Common myeloid progenitor, CD34-positive (primary cell): ENCODE results near the gene SLC6A7. TPM values are rescaled to one million over a fixed set of nuclear protein-coding genes. Genes with fewer than 3 reads are reported as not detected.
A peak's percentile ranks its signal among the peaks of the same experiment; 100 is the strongest.

Source experiments
- CTCF ChIA-PET: fragments of 350-600 bp; sonication (Branson Sonifier 250); formaldehyde crosslinking; loops from one replicate; lab custom pipeline; 2021; ENCODE audit warnings: antibody characterized with exemption; lab: Charles Lee
- POLR2A ChIA-PET: fragments of 350-600 bp; sonication (Branson Sonifier 250); formaldehyde crosslinking; loops from one replicate; lab custom pipeline; 2021; ENCODE audit warnings: antibody characterized with exemption; lab: Charles Lee
- DNase-seq, 3 donors: peaks; one replicate each; pipeline versions ENCODE4 v3.0.0 to v3.0.0-alpha.2; 2013
- H3K27ac ChIP-seq, 2 experiments: 1 replicate in 1 of 2; 2 replicates in 1 of 2; pipeline ENCODE4 v1.7.0; 2013; ENCODE audit warnings: inconsistent platforms in 2 of 2, low read length in 2 of 2, mild to moderate bottlenecking in 2 of 2, low read depth in 1 of 2, moderate library complexity in 1 of 2; ENCODE audit not compliant: severe bottlenecking in 2 of 2, insufficient read depth in 1 of 2, poor library complexity in 1 of 2
- H3K27me3 ChIP-seq, 5 experiments: replicated peaks in 2 of 5; 1 replicate in 3 of 5; 2 replicates in 2 of 5; pipeline versions ENCODE4 v1.6.1 to v1.7.0; 2013; ENCODE audit warnings: low read length in 4 of 5, mild to moderate bottlenecking in 2 of 5, moderate library complexity in 2 of 5, inconsistent platforms in 1 of 5; ENCODE audit not compliant: insufficient read depth in 5 of 5, control insufficient read depth in 4 of 5
- H3K36me3 ChIP-seq, 4 experiments: 1 replicate in 2 of 4; 2 replicates in 2 of 4; pipeline versions ENCODE4 v1.6.1 to v1.7.0; 2013; ENCODE audit warnings: low read length in 3 of 4, control low read depth in 1 of 4, mild to moderate bottlenecking in 1 of 4; ENCODE audit not compliant: control insufficient read depth in 4 of 4, insufficient read depth in 4 of 4
- H3K4me1 ChIP-seq, 4 experiments: 1 replicate in 3 of 4; 2 replicates in 1 of 4; pipeline versions ENCODE4 v1.6.1 to v1.7.1; 2013; ENCODE audit warnings: low read length in 3 of 4, mild to moderate bottlenecking in 3 of 4, control low read depth in 1 of 4, inconsistent platforms in 1 of 4, moderate library complexity in 1 of 4; ENCODE audit not compliant: control insufficient read depth in 4 of 4, insufficient read depth in 4 of 4; ENCODE audit errors: control extremely low read depth in 1 of 4
- H3K4me3 ChIP-seq, 7 experiments: 1 replicate in 4 of 7; 2 replicates in 3 of 7; pipeline versions ENCODE4 v1.5.1 to v1.7.0; 2013; ENCODE audit warnings: mild to moderate bottlenecking in 7 of 7, low read length in 6 of 7, moderate library complexity in 6 of 7, inconsistent platforms in 2 of 7, low read depth in 2 of 7, control low read depth in 1 of 7; ENCODE audit not compliant: insufficient read depth in 4 of 7, control insufficient read depth in 1 of 7; ENCODE audit errors: extremely low read depth in 1 of 7
- H3K9me3 ChIP-seq, 5 experiments: 1 replicate in 4 of 5; 2 replicates in 1 of 5; pipeline versions ENCODE4 v1.6.1 to v1.7.1; 2013; ENCODE audit warnings: low read length in 4 of 5, mild to moderate bottlenecking in 2 of 5, inconsistent platforms in 1 of 5, low read depth in 1 of 5, moderate library complexity in 1 of 5; ENCODE audit not compliant: control insufficient read depth in 4 of 5, insufficient read depth in 2 of 5; ENCODE audit errors: control extremely low read depth in 1 of 5
- WGBS: methylation state at CpG from one replicate; pipeline ENCODE4 v1.1.5; 2013; ENCODE audit not compliant: insufficient coverage; 5-methylcytosine and 5-hydroxymethylcytosine counted together
- polyA plus RNA-seq: library from polyadenylated mRNA; unstranded; fragments of 120-200 nt; gene quantifications from one replicate; pipeline ENCODE4 v1.2.1, GENCODE V29; 2013

Gene SLC6A7
- polyA plus RNA-seq: not detected

GRCh38 chr5:150189728-150190502 lies at the start of gene SLC6A7:
SLC6A7 (plus strand) TSS chr5:150190062; CDS start chr5:150190328, 266 bp downstream.
- ChIA-PET CTCF (interaction anchor here (0.7 to 1.3 kb wide), 4 partner anchors 11 to 29 kb away, joined by 3 to 5 read pairs (median 4); no protein-coding TSS in a partner anchor), POLR2A (no interaction called here)
- H3K27ac ChIP-seq: no peak within 1 kb of the TSS
- H3K9me3 ChIP-seq: no peaks in the 10 kb centered on the region
- peaks cover 0 to 7% (median 2%) of the 10 kb centered on the region in 4 experiments for H3K4me1 ChIP-seq
- H3K4me3 ChIP-seq: peak within 1 kb of the TSS in 1 of 7 experiments; percentile 32
- DNase-seq: no peak
- peaks cover 0 to 53% (median 34%) of the 10 kb centered on the region in 5 experiments for H3K27me3 ChIP-seq
- WGBS: 7% methylated on average over 37 of the region's 58 CpGs
- no peaks in the 10 kb centered on the region for H3K36me3 ChIP-seq

- no peak overlapping the region for H3K4me3 ChIP-seq
- POLR2A ChIA-PET: no interaction called here
- H3K9me3 ChIP-seq: no peaks in the 10 kb centered on the region
- H3K4me1 ChIP-seq: peaks cover 0 to 37% (median 12%) of the 10 kb centered on the region in 4 experiments
- no peak for DNase-seq
- H3K36me3 ChIP-seq: no peaks in the 10 kb centered on the region
- H3K27ac ChIP-seq: no peak overlapping the region
- H3K27me3 ChIP-seq: no peaks in the 10 kb centered on the region
- 90% methylated on average over 8 of the region's 11 CpGs for WGBS
- CTCF ChIA-PET: interaction anchor here (1.3 to 1.5 kb wide), 3 partner anchors 10 to 15 kb away, joined by 3 to 8 read pairs (median 4); no protein-coding TSS in a partner anchor
These were observed 49.0 kb upstream of the SLC6A7 start for GRCh38 chr5:150140830-150141229.

GRCh38 chr5:150141544-150142184 lies 48.2 kb upstream of the SLC6A7 start:
- Histone ChIP-seq H3K4me1 (peaks cover 0 to 38% (median 12%) of the 10 kb centered on the region in 4 experiments), H3K4me3 (no peak overlapping the region), H3K9me3 (no peaks in the 10 kb centered on the region), H3K27ac (no peak overlapping the region), H3K36me3 (no peaks in the 10 kb centered on the region), H3K27me3 (no peaks in the 10 kb centered on the region)
- CTCF ChIA-PET: interaction anchor here (1.0 to 1.3 kb wide), 3 partner anchors 13 to 58 kb away, joined by 3 to 4 read pairs (median 3); no protein-coding TSS in a partner anchor
- 92% methylated on average over 8 of the region's 9 CpGs for WGBS
- POLR2A ChIA-PET: no interaction called here
- no peak for DNase-seq

GRCh38 chr5:150142185-150142958 lies 47.5 kb upstream of the SLC6A7 start:
- 90% methylated on average over 10 of the region's 14 CpGs for WGBS
- peak in 1 of 3 donors; percentile 39 for DNase-seq
- Histone ChIP-seq H3K27me3 (no peaks in the 10 kb centered on the region), H3K4me3 (no peak overlapping the region), H3K4me1 (peaks cover 0 to 38% (median 12%) of the 10 kb centered on the region in 4 experiments), H3K9me3 (no peaks in the 10 kb centered on the region), H3K36me3 (no peaks in the 10 kb centered on the region), H3K27ac (no peak overlapping the region)
- POLR2A ChIA-PET: no interaction called here
- CTCF ChIA-PET: interaction anchor here (1.0 to 1.3 kb wide), 3 partner anchors 12 to 57 kb away, joined by 3 to 4 read pairs (median 3); no protein-coding TSS in a partner anchor

- WGBS: 100% methylated on average over 1 of the region's 4 CpGs
- DNase-seq: peak in 1 of 3 donors; percentile 36
- ChIA-PET POLR2A (no interaction called here), CTCF (interaction anchor here (0.9 to 1.0 kb wide), 2 partner anchors 11 to 76 kb away, joined by 3 read pairs; no protein-coding TSS in a partner anchor)
- Histone ChIP-seq H3K4me3 (no peak overlapping the region), H3K4me1 (peaks cover 0 to 38% (median 12%) of the 10 kb centered on the region in 4 experiments), H3K27me3 (no peaks in the 10 kb centered on the region), H3K9me3 (no peaks in the 10 kb centered on the region), H3K36me3 (no peaks in the 10 kb centered on the region), H3K27ac (no peak overlapping the region)
These were observed 46.9 kb upstream of the SLC6A7 start for GRCh38 chr5:150142959-150143349.

- Histone ChIP-seq H3K4me3 (no peak overlapping the region), H3K27ac (no peak overlapping the region)
- CTCF ChIA-PET: interaction anchor here (0.7 to 2.2 kb wide), 4 partner anchors 9 to 75 kb away, joined by 3 to 11 read pairs (median 3); no protein-coding TSS in a partner anchor
These were observed 46.3 kb upstream of the SLC6A7 start for GRCh38 chr5:150143350-150144245.

More at GRCh38 chr5:150143350-150144245, 46.3 kb upstream of the SLC6A7 start:
- POLR2A ChIA-PET: no interaction called here
- Histone ChIP-seq H3K36me3 (no peaks in the 10 kb centered on the region), H3K9me3 (no peaks in the 10 kb centered on the region), H3K27me3 (no peaks in the 10 kb centered on the region), H3K4me1 (peaks cover 0 to 32% (median 12%) of the 10 kb centered on the region in 4 experiments)
- DNase-seq: no peak
- WGBS: 93% methylated on average over 16 of the region's 20 CpGs
